PC-3 (cell line): Measurements from ENCODE around the gene CNTNAP2. TPM values are rescaled to one million over a fixed set of nuclear protein-coding genes. Genes with fewer than 3 reads are reported as not detected.

Source experiments
- ATAC-seq: fragments of 200-7000 bp; cut with Tn5 transposase; 2 replicates; pipeline ENCODE4 v1.9.1; 2020; ENCODE audit warnings: mild to moderate bottlenecking, moderate library complexity
- BruUV-seq: library from RNA; stranded (reverse); fragments of 400-500 nt; replicated peaks from 2 replicates; lab custom pipeline; 2021; lab: Mats Ljungman, UMichigan
- CTCF ChIA-PET: fragments of 300-600 bp; sonication (Branson Sonifier 250); formaldehyde crosslinking; loops from one replicate; lab custom pipeline; 2022; ENCODE audit warnings: antibody characterized with exemption; lab: Charles Lee
- POLR2A ChIA-PET: fragments of 300-600 bp; sonication (Branson Sonifier 250); formaldehyde crosslinking; loops from one replicate; lab custom pipeline; 2022; ENCODE audit warnings: antibody characterized with exemption; ENCODE audit not compliant: unreplicated experiment; lab: Charles Lee
- DNase-seq: peaks from one replicate; pipeline ENCODE4 v3.0.0-alpha.2; 2015
- H2AFZ ChIP-seq: fragments of 300-600 bp; sonication (generic); 2 replicates; pipeline ENCODE4 v1.6.0; 2016; ENCODE audit warnings: antibody characterized with exemption, low read length
- H3F3A ChIP-seq: fragments of 300-600 bp; sonication (generic); one replicate; pipeline ENCODE4 v1.6.0; 2017; ENCODE audit warnings: antibody characterized with exemption, low read length, control low read depth, mild to moderate bottlenecking; ENCODE audit not compliant: unreplicated experiment
- H3K27ac ChIP-seq: fragments of 300-600 bp; sonication (generic); 2 replicates; pipeline ENCODE4 v1.5.1; 2016; ENCODE audit warnings: mild to moderate bottlenecking, low read length
- H3K27me3 ChIP-seq: fragments of 300-600 bp; sonication (generic); 2 replicates; pipeline ENCODE4 v1.6.1; 2016; ENCODE audit warnings: low read length, mixed read lengths
- H3K36me3 ChIP-seq: fragments of 300-600 bp; sonication (generic); 2 replicates; pipeline ENCODE4 v1.6.1; 2016; ENCODE audit warnings: low read depth, mixed run types, low read length, mixed read lengths
- H3K4me1 ChIP-seq: fragments of 300-600 bp; sonication (generic); 2 replicates; pipeline ENCODE4 v1.5.1; 2016; ENCODE audit warnings: low read length; ENCODE audit not compliant: insufficient read depth
- H3K4me2 ChIP-seq: fragments of 300-600 bp; sonication (generic); 2 replicates; pipeline ENCODE4 v1.6.0; 2016; ENCODE audit warnings: low read length
- H3K4me3 ChIP-seq: fragments of 300-600 bp; sonication (generic); 2 replicates; pipeline ENCODE4 v1.5.1; 2016; ENCODE audit warnings: mild to moderate bottlenecking, low read length, mixed read lengths
- H3K79me2 ChIP-seq: fragments of 300-600 bp; sonication (generic); 2 replicates; pipeline ENCODE4 v1.6.1; 2017; ENCODE audit warnings: low read length, mixed read lengths
- H3K9ac ChIP-seq: fragments of 300-600 bp; sonication (generic); 2 replicates; pipeline ENCODE4 v1.6.0; 2016; ENCODE audit warnings: mild to moderate bottlenecking, low read length
- H3K9me2 ChIP-seq: fragments of 300-600 bp; sonication (generic); replicated peaks from 2 replicates; pipeline ENCODE4 v1.6.1; 2016; ENCODE audit warnings: mixed run types, low read length, mixed read lengths
- H3K9me3 ChIP-seq: fragments of 300-600 bp; sonication (generic); 2 replicates; pipeline ENCODE4 v1.6.1; 2016; ENCODE audit warnings: low read length, mixed read lengths
- H4K20me1 ChIP-seq: fragments of 300-600 bp; sonication (generic); 2 replicates; pipeline ENCODE4 v1.6.1; 2016; ENCODE audit warnings: low read length, mixed read lengths
- EZH2 ChIP-seq: fragments of 300-600 bp; sonication (generic); IDR thresholded peaks from one replicate; pipeline ENCODE4 v1.6.1; 2017; ENCODE audit warnings: antibody characterized with exemption, mild to moderate bottlenecking, low read length; ENCODE audit not compliant: unreplicated experiment
- EZH2phosphoT487 ChIP-seq: fragments of 300-600 bp; sonication (generic); IDR thresholded peaks from 2 replicates; pipeline ENCODE4 v1.6.1; 2018; ENCODE audit warnings: mild to moderate bottlenecking, antibody characterized with exemption, low read length, borderline replicate concordance
- intact Hi-C: fragments of 100-400 bp; cut with micrococcal nuclease; formaldehyde crosslinking; loops from 2 replicates; pipeline ENCODE4 v1.9.0; 2023
- total RNA-seq: library from RNA; depleted of rRNA; stranded (reverse); fragments of >200 nt; gene quantifications from 2 replicates; pipeline ENCODE4 v1.2.3, GENCODE V29; 2014
- TF ChIP-seq, protein P1 (sequence below): fragments of 300-600 bp; sonication (generic); conservative IDR thresholded peaks from 2 replicates; pipeline ENCODE4 v1.5.1; 2017; ENCODE audit warnings: antibody characterized with exemption, low read depth, mild to moderate bottlenecking, low read length

The CNTNAP2 gene
- total RNA-seq, 1 experiment from 2014 or later, result 1.5 TPM

DNA sequence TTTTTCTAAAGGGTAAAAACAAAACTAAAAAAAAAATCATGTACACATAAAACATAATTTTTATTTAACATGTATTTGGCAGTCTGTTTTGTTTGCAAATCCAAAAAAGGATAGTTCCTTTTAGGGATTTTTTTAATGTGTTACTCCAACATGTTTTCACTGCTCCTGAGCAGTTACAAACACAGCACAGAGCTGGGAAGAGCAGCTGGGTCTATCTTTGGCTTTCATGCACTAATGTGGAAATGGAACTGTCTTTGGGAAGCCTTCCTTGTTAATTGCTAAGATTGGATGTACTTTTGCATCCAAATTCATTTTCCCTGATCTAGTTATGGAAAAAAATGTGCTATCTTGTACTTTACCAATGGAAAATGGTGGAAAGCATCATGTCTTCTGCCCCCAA is 1035.1 kb downstream of the CNTNAP2 start:
- CTCF ChIA-PET, result no interaction called here
- TF ChIP-seq, protein P1, sequence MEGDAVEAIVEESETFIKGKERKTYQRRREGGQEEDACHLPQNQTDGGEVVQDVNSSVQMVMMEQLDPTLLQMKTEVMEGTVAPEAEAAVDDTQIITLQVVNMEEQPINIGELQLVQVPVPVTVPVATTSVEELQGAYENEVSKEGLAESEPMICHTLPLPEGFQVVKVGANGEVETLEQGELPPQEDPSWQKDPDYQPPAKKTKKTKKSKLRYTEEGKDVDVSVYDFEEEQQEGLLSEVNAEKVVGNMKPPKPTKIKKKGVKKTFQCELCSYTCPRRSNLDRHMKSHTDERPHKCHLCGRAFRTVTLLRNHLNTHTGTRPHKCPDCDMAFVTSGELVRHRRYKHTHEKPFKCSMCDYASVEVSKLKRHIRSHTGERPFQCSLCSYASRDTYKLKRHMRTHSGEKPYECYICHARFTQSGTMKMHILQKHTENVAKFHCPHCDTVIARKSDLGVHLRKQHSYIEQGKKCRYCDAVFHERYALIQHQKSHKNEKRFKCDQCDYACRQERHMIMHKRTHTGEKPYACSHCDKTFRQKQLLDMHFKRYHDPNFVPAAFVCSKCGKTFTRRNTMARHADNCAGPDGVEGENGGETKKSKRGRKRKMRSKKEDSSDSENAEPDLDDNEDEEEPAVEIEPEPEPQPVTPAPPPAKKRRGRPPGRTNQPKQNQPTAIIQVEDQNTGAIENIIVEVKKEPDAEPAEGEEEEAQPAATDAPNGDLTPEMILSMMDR, result no peak
- TF ChIP-seq EZH2phosphoT487 (no peak), EZH2 (no peak)

DNA sequence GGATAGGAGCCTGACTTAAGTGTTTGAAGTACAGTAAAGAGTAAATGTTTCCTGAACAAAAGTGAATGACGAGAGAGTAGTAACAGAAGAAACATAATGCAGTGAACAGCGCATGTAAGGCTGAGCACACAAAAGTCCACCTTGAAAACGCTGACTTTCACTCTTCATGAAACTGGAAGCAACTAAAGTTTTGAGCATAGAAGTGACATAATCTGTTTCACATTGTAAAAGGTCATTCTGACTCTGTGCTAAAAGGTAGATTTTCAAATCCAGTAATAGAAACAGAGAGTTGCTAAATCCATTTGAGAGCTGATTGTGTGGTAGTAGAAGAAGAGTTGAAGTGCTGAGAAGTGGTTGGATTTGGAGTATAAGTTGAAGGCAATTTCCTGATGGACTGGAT is 1037.0 kb downstream of the CNTNAP2 start:
- Histone ChIP-seq H3K27ac (no peak overlapping the region), H3K9ac (no peak overlapping the region), H3K4me1 (no peaks in the 10 kb centered on the region), H3K4me3 (no peak overlapping the region), H3K4me2 (no peak overlapping the region), H2AFZ (no peak overlapping the region), H3K36me3 (no peaks in the 10 kb centered on the region), H3K9me3 (no peaks in the 10 kb centered on the region), H3K79me2 (no peaks in the 10 kb centered on the region), H3K27me3 (no peaks in the 10 kb centered on the region), H4K20me1 (no peaks in the 10 kb centered on the region), H3F3A (no peaks in the 10 kb centered on the region), H3K9me2 (no peaks in the 10 kb centered on the region)
- DNase-seq, result no peak
- BruUV-seq, result no TSS peak
- intact Hi-C loops, result no loop called here
- ChIA-PET POLR2A (interaction anchor here (0.6 kb wide), 1 partner anchor 1698 kb away, joined by 6 read pairs; no protein-coding TSS in a partner anchor), CTCF (no interaction called here)
- TF ChIP-seq EZH2phosphoT487 (no peak), EZH2 (no peak)
- TF ChIP-seq, protein P1, result no peak
- ATAC-seq, result no peak

More for the DNA sequence above, 1035.1 kb downstream of the CNTNAP2 start:
- Histone ChIP-seq H3K79me2 (no peaks in the 10 kb centered on the region), H3K4me3 (no peak overlapping the region), H3K4me2 (no peak overlapping the region), H3K27me3 (no peaks in the 10 kb centered on the region), H3K27ac (no peak overlapping the region), H3K9ac (no peak overlapping the region), H3K9me3 (no peaks in the 10 kb centered on the region), H3K4me1 (no peaks in the 10 kb centered on the region), H3K9me2 (no peaks in the 10 kb centered on the region), H4K20me1 (no peaks in the 10 kb centered on the region), H2AFZ (no peak overlapping the region), H3F3A (no peaks in the 10 kb centered on the region), H3K36me3 (no peaks in the 10 kb centered on the region)
- DNase-seq, result no peak
- intact Hi-C loops, result no loop called here
- POLR2A ChIA-PET, result no interaction called here
- BruUV-seq, result no TSS peak
- ATAC-seq, result no peak

DNA sequence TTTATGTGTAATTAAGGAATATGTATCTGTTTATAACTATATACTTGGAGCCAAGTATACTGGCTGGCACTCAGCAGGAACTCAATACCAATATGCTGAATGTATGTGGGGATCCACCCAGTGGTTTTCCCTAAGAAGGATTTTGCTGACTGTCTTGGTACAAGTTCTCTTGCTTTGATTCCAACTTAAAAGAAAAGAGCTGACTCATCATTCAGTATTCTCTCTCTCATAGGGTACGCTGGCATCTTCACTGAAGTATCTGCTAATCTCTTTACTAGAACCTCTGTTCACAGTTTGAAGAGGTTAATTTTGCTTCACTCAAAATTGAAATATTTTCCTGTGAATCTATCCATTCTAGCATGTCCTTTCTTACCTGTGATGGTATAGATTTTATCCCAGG is 1044.8 kb downstream of the CNTNAP2 start:
- no peaks in the 10 kb centered on the region for H3K36me3 ChIP-seq
- ATAC-seq (no peak), DNase-seq (no peak)
- ChIA-PET CTCF (no interaction called here), POLR2A (no interaction called here)
- H3F3A ChIP-seq, result no peaks in the 10 kb centered on the region
- no peaks in the 10 kb centered on the region for H3K79me2 ChIP-seq
- H3K4me3 ChIP-seq, result no peak overlapping the region
- no peaks in the 10 kb centered on the region for H3K4me1 ChIP-seq
- no peak for TF ChIP-seq EZH2phosphoT487
- no peak for TF ChIP-seq EZH2
- TF ChIP-seq, protein P1, result no peak
- no peaks in the 10 kb centered on the region for H4K20me1 ChIP-seq
- H3K9ac ChIP-seq, result no peak overlapping the region
- H3K27ac ChIP-seq, result no peak overlapping the region
- intact Hi-C loops, result no loop called here
- no peaks in the 10 kb centered on the region for H3K9me2 ChIP-seq
- BruUV-seq, result no TSS peak
- no peak overlapping the region for H2AFZ ChIP-seq
- no peaks in the 10 kb centered on the region for H3K27me3 ChIP-seq
- H3K9me3 ChIP-seq, result no peaks in the 10 kb centered on the region
- H3K4me2 ChIP-seq, result no peak overlapping the region
